Natural killer cell (primary cell): ENCODE data around the gene UBE2N. TPM values are rescaled to one million over a fixed set of nuclear protein-coding genes. Genes with fewer than 3 reads are reported as not detected.
"Not testable (repeated sequence)": the region's sequence is repeated elsewhere in the genome, so short reads cannot be mapped to it uniquely, and the experiment has no call there.

Experiments
- ATAC-seq, 3 donors: fragments of 150-1000 bp in 2 of 3; fragments of 200-7000 bp in 1 of 3; cut with Tn5 transposase; 1 replicate in 1 of 3; 2 replicates in 2 of 3; pipeline ENCODE4 v1.10.0; 2021; ENCODE audit warnings: mild to moderate bottlenecking in 2 of 3, moderate library complexity in 2 of 3
- DNase-seq, 2 donors: peaks; one replicate each; pipeline versions ENCODE4 v3.0.0 to v3.0.0-alpha.2; 2013 to 2021; ENCODE audit warnings: mixed read lengths in 1 of 2
- H3K27ac ChIP-seq: one replicate; pipeline ENCODE4 v1.5.1; 2013; ENCODE audit warnings: mild to moderate bottlenecking, low read length
- H3K27me3 ChIP-seq: one replicate; pipeline ENCODE4 v1.6.1; 2013; ENCODE audit warnings: low read length; ENCODE audit not compliant: control insufficient read depth, insufficient read depth
- H3K36me3 ChIP-seq: one replicate; pipeline ENCODE4 v1.6.1; 2013; ENCODE audit warnings: low read length; ENCODE audit not compliant: control insufficient read depth, insufficient read depth
- H3K4me1 ChIP-seq: one replicate; pipeline ENCODE4 v1.6.1; 2013; ENCODE audit warnings: low read length; ENCODE audit not compliant: control insufficient read depth, insufficient read depth
- H3K4me3 ChIP-seq: one replicate; pipeline ENCODE4 v1.5.1; 2013; ENCODE audit warnings: low read length
- H3K9me3 ChIP-seq: one replicate; pipeline ENCODE4 v1.6.1; 2013; ENCODE audit warnings: low read length; ENCODE audit not compliant: control insufficient read depth, insufficient read depth
- H3K27ac Mint-ChIP-seq, 2 donors: one replicate each; pipeline ENCODE4 v1.8.0; 2022; ENCODE audit warnings: mild to moderate bottlenecking in 2 of 2, mixed read lengths in 2 of 2, moderate library complexity in 1 of 2
- H3K27me3 Mint-ChIP-seq, 2 donors: one replicate each; pipeline ENCODE4 v1.8.0; 2022; ENCODE audit warnings: low read depth in 2 of 2, mixed read lengths in 2 of 2
- H3K36me3 Mint-ChIP-seq: one replicate; pipeline ENCODE4 v1.8.0; 2022; ENCODE audit warnings: mixed read lengths
- H3K4me1 Mint-ChIP-seq, 2 donors: one replicate each; pipeline ENCODE4 v1.8.0; 2022; ENCODE audit warnings: mixed read lengths in 2 of 2
- H3K4me3 Mint-ChIP-seq: one replicate; pipeline ENCODE4 v1.8.0; 2022; ENCODE audit warnings: mild to moderate bottlenecking, moderate library complexity, mixed read lengths
- H3K9me3 Mint-ChIP-seq, 2 donors: one replicate each; pipeline ENCODE4 v1.8.0; 2022; ENCODE audit warnings: mixed read lengths in 2 of 2
- CTCF ChIP-seq: fragments of 200-600 bp; IDR thresholded peaks from one replicate; pipeline ENCODE4 v1.8.0; 2022; ENCODE audit warnings: antibody characterized with exemption
- WGBS: methylation state at CpG from one replicate; pipeline ENCODE4 v1.1.7; 2013; ENCODE audit warnings: missing lambda C conversion rate; ENCODE audit not compliant: insufficient coverage; 5-methylcytosine and 5-hydroxymethylcytosine counted together
- intact Hi-C: fragments of 100-400 bp; cut with micrococcal nuclease; formaldehyde crosslinking; loops from one replicate; pipeline ENCODE4 v1.14.2; 2022
- total RNA-seq, 4 donors: library from RNA; stranded (reverse); fragments of 120-200 nt in 1 of 4; gene quantifications; one replicate each; pipeline versions ENCODE4 v1.2.3 to v1.2.4, GENCODE V29; 2013 to 2022

UBE2N gene
- total RNA-seq, 3 donors from 2014 or later (not counting 1 experiment from before 2014, with no cell fraction given): 72.3 to 79.7 (median 72.9) TPM

- Histone ChIP-seq H3K4me1 (no peaks in the 10 kb centered on the region), H3K4me3 (no peak overlapping the region), H3K27ac (no peak overlapping the region), H3K9me3 (no peaks in the 10 kb centered on the region), H3K36me3 (peaks cover 21% of the 10 kb centered on the region), H3K27me3 (no peaks in the 10 kb centered on the region)
- Mint-ChIP-seq H3K36me3 (no peaks in the 10 kb centered on the region), H3K4me3 (no peak overlapping the region), H3K27ac (peak overlapping the region; percentile 13 to 61), H3K4me1 (no peaks in the 10 kb centered on the region), H3K27me3 (no peaks in the 10 kb centered on the region), H3K9me3 (no peaks in the 10 kb centered on the region)
- DNase-seq (no peak), ATAC-seq (no peak)
- no peak for TF ChIP-seq CTCF
- intact Hi-C loops: no loop called here
- WGBS: 100% methylated on average over 6 of the region's 7 CpGs
These were observed 37.6 kb downstream of the UBE2N start for GRCh38 chr12:93403988-93404803.

GRCh38 chr12:93402333-93403311, 39.1 kb downstream of the UBE2N start:
- no peak overlapping the region for H3K27ac ChIP-seq
- WGBS: 91% methylated on average over 10 of the region's 11 CpGs
- H3K27me3 Mint-ChIP-seq: no peaks in the 10 kb centered on the region
- no peaks in the 10 kb centered on the region for H3K36me3 Mint-ChIP-seq
- H3K9me3 Mint-ChIP-seq: no peaks in the 10 kb centered on the region
- ATAC-seq: no peak
- H3K27me3 ChIP-seq: no peaks in the 10 kb centered on the region
- no peak overlapping the region for H3K27ac Mint-ChIP-seq
- H3K4me3 ChIP-seq: no peak overlapping the region
- intact Hi-C loops: no loop called here
- no peaks in the 10 kb centered on the region for H3K4me1 ChIP-seq
- DNase-seq: no peak
- H3K9me3 ChIP-seq: no peaks in the 10 kb centered on the region
- no peaks in the 10 kb centered on the region for H3K4me1 Mint-ChIP-seq
- H3K4me3 Mint-ChIP-seq: no peak overlapping the region
- peaks cover 21% of the 10 kb centered on the region for H3K36me3 ChIP-seq
- TF ChIP-seq CTCF: no peak

GRCh38 chr12:93399183-93399863, 42.4 kb downstream of the UBE2N start:
- H3K9me3 Mint-ChIP-seq, H3K27ac Mint-ChIP-seq, H3K4me1 Mint-ChIP-seq, intact Hi-C loops, H3K27ac ChIP-seq, H3K4me1 ChIP-seq, H3K27me3 Mint-ChIP-seq, H3K27me3 ChIP-seq, H3K36me3 ChIP-seq, H3K36me3 Mint-ChIP-seq, H3K4me3 ChIP-seq, H3K9me3 ChIP-seq, H3K4me3 Mint-ChIP-seq, DNase-seq: not testable (repeated sequence)
- ATAC-seq: peak; percentile 97 to 99 (median 99)
- no CpG with 5 or more reads among the region's 5 CpGs for WGBS
